K562 (cell line): Measurements from ENCODE around the gene POLD1. TPM values are rescaled to one million over a fixed set of nuclear protein-coding genes. Genes with fewer than 3 reads are reported as not detected.
A peak's percentile ranks its signal among the peaks of the same experiment; 100 is the strongest.

Experiments used
- ARID2 ChIP-seq: fragments of 450-650 bp; IDR thresholded peaks from 2 replicates; pipeline ENCODE4 v1.6.1; 2017; ENCODE audit warnings: antibody characterized with exemption, mild to moderate bottlenecking
- ARNT ChIP-seq, 2 experiments: fragments of 450-650 bp; IDR thresholded peaks; 2 replicates each; pipeline ENCODE4 v1.6.1; 2016; ENCODE audit warnings: mild to moderate bottlenecking in 1 of 2
- CBX2 ChIP-seq: fragments of 200-600 bp; sonication (generic); IDR thresholded peaks from one replicate; pipeline ENCODE4 v1.6.1; 2012; ENCODE audit warnings: mild to moderate bottlenecking, low read length, inconsistent platforms; ENCODE audit not compliant: insufficient read depth, poor library complexity, severe bottlenecking
- ESRRA ChIP-seq: fragments of 450-650 bp; IDR thresholded peaks from 2 replicates; pipeline ENCODE4 v1.6.1; 2014; ENCODE audit warnings: low read depth, mild to moderate bottlenecking, moderate library complexity, borderline replicate concordance
- FOXA1 ChIP-seq: fragments of 450-650 bp; IDR thresholded peaks from 2 replicates; pipeline ENCODE4 v1.6.1; 2016; ENCODE audit warnings: mild to moderate bottlenecking, borderline replicate concordance
- NR2C2 ChIP-seq, 2 experiments: fragments of 200-800 bp in 1 of 2; sonication (Bioruptor generic) in 1 of 2; sonication (generic) in 1 of 2; formaldehyde crosslinking in 1 of 2; IDR thresholded peaks; 2 replicates each; pipeline versions ENCODE4 v1.6.1 to v1.8.0; 2016 to 2022; ENCODE audit warnings: mild to moderate bottlenecking in 1 of 2, missing compliant biosample characterization in 1 of 2, missing genetic modification characterization in 1 of 2, missing genetic modification reagents in 1 of 2
- RAD51 ChIP-seq: fragments of 450-650 bp; IDR thresholded peaks from 2 replicates; pipeline ENCODE4 v1.7.1; 2016; ENCODE audit warnings: low read depth, mild to moderate bottlenecking, borderline replicate concordance
- RBFOX2 ChIP-seq: fragments of 200-400 bp; formaldehyde crosslinking; IDR thresholded peaks from 2 replicates; pipeline ENCODE4 v1.6.1; 2017; ENCODE audit warnings: low read depth, mild to moderate bottlenecking, low read length, moderate library complexity
- RHOXF2B ChIP-seq: fragments of 250-450 bp; sonication (Bioruptor Pico); conservative IDR thresholded peaks from 2 replicates; pipeline ENCODE4 v1.5.1; 2021
- SMARCE1 ChIP-seq: fragments of 450-650 bp; IDR thresholded peaks from 2 replicates; pipeline ENCODE4 v1.7.1; 2016; ENCODE audit warnings: mild to moderate bottlenecking
- TAF7 ChIP-seq: fragments of 450-650 bp; IDR thresholded peaks from 2 replicates; pipeline ENCODE4 v1.6.1; 2016; ENCODE audit warnings: missing genetic modification characterization, missing compliant biosample characterization
- TAF9B ChIP-seq: fragments of 450-650 bp; IDR thresholded peaks from 2 replicates; pipeline ENCODE4 v1.6.1; 2018; ENCODE audit warnings: mild to moderate bottlenecking; ENCODE audit not compliant: partially characterized antibody
- TBP ChIP-seq: optimal IDR thresholded peaks from 2 replicates; pipeline ENCODE3; 2011; ENCODE audit warnings: low read depth, low read length, improper control_type of control experiment
- U2AF1 ChIP-seq: fragments of 200-400 bp; formaldehyde crosslinking; optimal IDR thresholded peaks from 2 replicates; pipeline ENCODE3; 2017; ENCODE audit warnings: mild to moderate bottlenecking, low read depth, low read length, moderate library complexity
- ZBED1 ChIP-seq: IDR thresholded peaks from 2 replicates; pipeline ENCODE4 v1.6.1; 2014
- ZKSCAN3 ChIP-seq: fragments of 250-450 bp; sonication (Bioruptor Pico); IDR thresholded peaks from 2 replicates; pipeline ENCODE4 v1.4.0; 2020
- ZNF311 ChIP-seq: fragments of 250-450 bp; sonication (Bioruptor Pico); IDR thresholded peaks from 2 replicates; pipeline ENCODE4 v1.4.0; 2020; ENCODE audit warnings: mild to moderate bottlenecking, moderate library complexity
- ZNF436 ChIP-seq: fragments of 250-450, 450-650 bp; sonication (Bioruptor Pico); formaldehyde crosslinking; IDR thresholded peaks from 2 replicates; pipeline ENCODE4 v1.7.0; 2020; ENCODE audit warnings: mild to moderate bottlenecking
- ZNF586 ChIP-seq: fragments of 450-650 bp; formaldehyde crosslinking; conservative IDR thresholded peaks from 2 replicates; pipeline ENCODE4 v1.4.0; 2020; ENCODE audit warnings: mild to moderate bottlenecking, moderate library complexity
- ZNF766 ChIP-seq: fragments of 200-800 bp; sonication (Bioruptor generic); conservative IDR thresholded peaks from 2 replicates; pipeline ENCODE4 v1.6.1; 2016; ENCODE audit warnings: missing genetic modification characterization, missing compliant biosample characterization
- polyA plus RNA-seq, 8 experiments: library from polyadenylated mRNA; depleted of rRNA in 4 of 8; stranded (reverse) in 5 of 8; unstranded in 3 of 8; fragments of >200 nt; fragmentation: Nextera tagmentation in 2 of 8; fragmentation: Illumina TruSeq in 1 of 8; extraction: Ambion mirVana in 2 of 8; extraction: Trizol in 1 of 8; gene quantifications; 2 replicates each; pipeline versions ENCODE4 v1.2.1 to v1.2.3, GENCODE V29; 2011 to 2014; ENCODE audit warnings: inconsistent platforms in 1 of 8, missing spikeins in 1 of 8
- total RNA-seq, 7 experiments: library from RNA; depleted of rRNA in 6 of 7; stranded (reverse); fragments of >200 nt in 6 of 7; fragmentation: Illumina TruSeq in 2 of 7; extraction: Trizol in 2 of 7; gene quantifications; 2 replicates each; pipeline versions ENCODE4 v1.2.1 to v1.2.3, GENCODE V29; 2011 to 2021; ENCODE audit warnings: low replicate concordance in 1 of 7
- TF ChIP-seq, protein P1 (sequence below): fragments of 250-450 bp; sonication (Bioruptor Pico); IDR thresholded peaks from 2 replicates; pipeline ENCODE4 v1.4.0; 2020; ENCODE audit warnings: mild to moderate bottlenecking, moderate library complexity
- TF ChIP-seq, protein P2 (sequence below): IDR thresholded peaks from 3 replicates; pipeline ENCODE4 v1.6.1; 2011; ENCODE audit warnings: borderline replicate concordance, mild to moderate bottlenecking, moderate library complexity; ENCODE audit not compliant: insufficient read length; ENCODE audit errors: extremely low read depth
- TF ChIP-seq, protein P3 (sequence below): sonication (generic); formaldehyde crosslinking; IDR thresholded peaks from 2 replicates; pipeline ENCODE4 v1.8.0; 2022; ENCODE audit warnings: mild to moderate bottlenecking, missing genetic modification reagents

The POLD1 gene
- total and polyA plus RNA-seq, 9 of the 15 experiments (the other 6 are each of a cell fraction or from before 2014, with no cell fraction given) = 1.3 to 312 (median 47.8) TPM

DNA sequence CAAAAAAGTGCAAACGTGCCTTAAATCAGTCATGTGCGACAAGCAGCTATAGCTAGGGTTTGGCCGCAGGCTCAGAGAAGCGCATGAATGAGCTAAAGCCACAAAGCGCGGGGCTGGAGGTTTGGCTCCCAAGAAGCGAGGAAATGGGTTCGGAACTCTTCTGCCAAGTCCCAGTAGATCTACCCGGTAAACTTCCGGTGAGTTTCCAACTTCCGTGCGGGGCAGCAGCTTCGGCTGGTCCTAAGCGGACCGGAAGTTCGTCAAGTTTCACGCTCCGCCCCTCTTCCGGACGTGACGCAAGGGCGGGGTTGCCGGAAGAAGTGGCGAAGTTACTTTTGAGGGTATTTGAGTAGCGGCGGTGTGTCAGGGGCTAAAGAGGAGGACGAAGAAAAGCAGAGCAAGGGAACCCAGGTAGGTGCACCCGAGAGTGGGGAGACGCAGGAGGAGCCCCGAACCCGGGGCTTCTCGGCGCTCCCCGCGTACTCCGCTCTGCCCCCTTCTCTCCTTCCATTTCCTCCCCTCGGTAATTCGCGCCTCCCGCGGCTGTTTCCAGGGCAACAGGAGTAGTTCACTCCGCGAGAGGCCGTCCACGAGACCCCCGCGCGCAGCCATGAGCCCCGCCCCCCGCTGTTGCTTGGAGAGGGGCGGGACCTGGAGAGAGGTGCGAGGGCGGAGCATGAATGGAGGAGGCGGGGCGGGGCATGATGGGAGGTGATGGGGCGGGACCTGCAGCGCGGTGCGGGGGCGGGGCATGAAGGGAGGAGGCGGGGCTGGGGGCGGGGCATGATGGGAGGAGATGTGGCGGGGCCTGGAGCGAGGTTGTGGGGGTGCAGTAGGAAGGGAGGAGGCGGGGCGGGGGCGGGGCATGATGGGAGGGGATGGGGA, 7.7 kb upstream of the POLD1 start, which contains the start of gene NR1H2 (continued):
- TF ChIP-seq ZNF586 (CRISPR knock-in tag) (no peak), RHOXF2B (CRISPR knock-in tag) (no peak), RBFOX2 (peak; percentile 88), ESRRA (peak; percentile 21), TAF7 (tag) (peak; percentile 63), FOXA1 (no peak), ARNT (IDR thresholded peaks at IDR 0.05) (peak in 1 of 2 experiments; percentile 88; a peak in 3 of 4 replicates), RAD51 (no peak), TAF9B (peak; percentile 92), CBX2 (no peak), ZNF436 (CRISPR knock-in tag) (no peak), ZNF311 (CRISPR knock-in tag) (no peak), U2AF1 (no peak), ZNF766 (CRISPR knock-in tag) (peak; percentile 80), SMARCE1 (0 out of 2 replicates have a peak, but pooled peaks have one; percentile 8), ZKSCAN3 (CRISPR knock-in tag) (no peak), NR2C2 (CRISPR knock-in tag; IDR thresholded peaks at IDR 0.05) (no peak), NR2C2 (tag; IDR thresholded peaks at IDR 0.05) (peak; percentile 88), ZBED1 (no peak), ARID2 (no peak), TBP (peak; percentile 89)
- TF ChIP-seq, protein P1, sequence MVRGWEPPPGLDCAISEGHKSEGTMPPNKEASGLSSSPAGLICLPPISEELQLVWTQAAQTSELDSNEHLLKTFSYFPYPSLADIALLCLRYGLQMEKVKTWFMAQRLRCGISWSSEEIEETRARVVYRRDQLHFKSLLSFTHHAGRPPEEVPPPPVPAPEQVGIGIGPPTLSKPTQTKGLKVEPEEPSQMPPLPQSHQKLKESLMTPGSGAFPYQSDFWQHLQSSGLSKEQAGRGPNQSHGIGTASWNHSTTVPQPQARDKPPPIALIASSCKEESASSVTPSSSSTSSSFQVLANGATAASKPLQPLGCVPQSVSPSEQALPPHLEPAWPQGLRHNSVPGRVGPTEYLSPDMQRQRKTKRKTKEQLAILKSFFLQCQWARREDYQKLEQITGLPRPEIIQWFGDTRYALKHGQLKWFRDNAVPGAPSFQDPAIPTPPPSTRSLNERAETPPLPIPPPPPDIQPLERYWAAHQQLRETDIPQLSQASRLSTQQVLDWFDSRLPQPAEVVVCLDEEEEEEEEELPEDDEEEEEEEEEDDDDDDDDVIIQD = 0 out of 2 replicates have a peak, but pooled peaks have one; percentile 27
- TF ChIP-seq, protein P2, sequence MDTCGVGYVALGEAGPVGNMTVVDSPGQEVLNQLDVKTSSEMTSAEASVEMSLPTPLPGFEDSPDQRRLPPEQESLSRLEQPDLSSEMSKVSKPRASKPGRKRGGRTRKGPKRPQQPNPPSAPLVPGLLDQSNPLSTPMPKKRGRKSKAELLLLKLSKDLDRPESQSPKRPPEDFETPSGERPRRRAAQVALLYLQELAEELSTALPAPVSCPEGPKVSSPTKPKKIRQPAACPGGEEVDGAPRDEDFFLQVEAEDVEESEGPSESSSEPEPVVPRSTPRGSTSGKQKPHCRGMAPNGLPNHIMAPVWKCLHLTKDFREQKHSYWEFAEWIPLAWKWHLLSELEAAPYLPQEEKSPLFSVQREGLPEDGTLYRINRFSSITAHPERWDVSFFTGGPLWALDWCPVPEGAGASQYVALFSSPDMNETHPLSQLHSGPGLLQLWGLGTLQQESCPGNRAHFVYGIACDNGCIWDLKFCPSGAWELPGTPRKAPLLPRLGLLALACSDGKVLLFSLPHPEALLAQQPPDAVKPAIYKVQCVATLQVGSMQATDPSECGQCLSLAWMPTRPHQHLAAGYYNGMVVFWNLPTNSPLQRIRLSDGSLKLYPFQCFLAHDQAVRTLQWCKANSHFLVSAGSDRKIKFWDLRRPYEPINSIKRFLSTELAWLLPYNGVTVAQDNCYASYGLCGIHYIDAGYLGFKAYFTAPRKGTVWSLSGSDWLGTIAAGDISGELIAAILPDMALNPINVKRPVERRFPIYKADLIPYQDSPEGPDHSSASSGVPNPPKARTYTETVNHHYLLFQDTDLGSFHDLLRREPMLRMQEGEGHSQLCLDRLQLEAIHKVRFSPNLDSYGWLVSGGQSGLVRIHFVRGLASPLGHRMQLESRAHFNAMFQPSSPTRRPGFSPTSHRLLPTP = no peak
- TF ChIP-seq, protein P3, sequence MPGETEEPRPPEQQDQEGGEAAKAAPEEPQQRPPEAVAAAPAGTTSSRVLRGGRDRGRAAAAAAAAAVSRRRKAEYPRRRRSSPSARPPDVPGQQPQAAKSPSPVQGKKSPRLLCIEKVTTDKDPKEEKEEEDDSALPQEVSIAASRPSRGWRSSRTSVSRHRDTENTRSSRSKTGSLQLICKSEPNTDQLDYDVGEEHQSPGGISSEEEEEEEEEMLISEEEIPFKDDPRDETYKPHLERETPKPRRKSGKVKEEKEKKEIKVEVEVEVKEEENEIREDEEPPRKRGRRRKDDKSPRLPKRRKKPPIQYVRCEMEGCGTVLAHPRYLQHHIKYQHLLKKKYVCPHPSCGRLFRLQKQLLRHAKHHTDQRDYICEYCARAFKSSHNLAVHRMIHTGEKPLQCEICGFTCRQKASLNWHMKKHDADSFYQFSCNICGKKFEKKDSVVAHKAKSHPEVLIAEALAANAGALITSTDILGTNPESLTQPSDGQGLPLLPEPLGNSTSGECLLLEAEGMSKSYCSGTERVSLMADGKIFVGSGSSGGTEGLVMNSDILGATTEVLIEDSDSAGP = no peak
